HepG2 (cell line): ENCODE results near the gene MIER2. TPM values are rescaled to one million over a fixed set of nuclear protein-coding genes. Genes with fewer than 3 reads are reported as not detected.

ENCODE experiments used
- ATAC-seq: fragments of 200-7000 bp; cut with Tn5 transposase; 3 replicates; pipeline ENCODE4 v1.9.1; 2020; ENCODE audit warnings: mild to moderate bottlenecking, moderate library complexity
- BruUV-seq: library from RNA; stranded (reverse); fragments of 400-500 nt; replicated peaks from 2 replicates; lab custom pipeline; 2021; lab: Mats Ljungman, UMichigan
- CTCF ChIA-PET: fragments of 300-600 bp; formaldehyde crosslinking; extraction: SDS; loops from one replicate; lab custom pipeline; 2021; ENCODE audit warnings: low total read pairs, inconsistent platforms, low intra/inter-chr PET ratio; lab: Yijun Ruan, JAX
- POLR2A ChIA-PET: fragments of 350-600 bp; sonication (Branson Sonifier 250); formaldehyde crosslinking; loops from one replicate; lab custom pipeline; 2020; ENCODE audit warnings: antibody characterized with exemption, inconsistent platforms; lab: Yijun Ruan, JAX
- DNase-seq: peaks from one replicate; pipeline ENCODE4 v3.0.0-alpha.2; 2015; ENCODE audit warnings: low spot score
- FAIRE-seq: peaks from 3 replicates; lab custom pipeline; 2011; peaks lifted over from hg19 to GRCh38; lab: Jason Lieb, UNC
- H2AFZ ChIP-seq: one replicate; pipeline ENCODE4 v1.6.1; 2011; ENCODE audit warnings: low read length, inconsistent platforms
- H3K27ac ChIP-seq: fragments of 300-600 bp; 3 replicates; pipeline ENCODE4 v1.8.0; 2011; ENCODE audit warnings: mixed run types, mild to moderate bottlenecking, mixed read lengths, low read length, inconsistent platforms; ENCODE audit not compliant: insufficient read depth; ENCODE audit errors: extremely low read length
- H3K27me3 ChIP-seq, 2 experiments: fragments of 200-600 bp in 1 of 2; 2 replicates in 1 of 2; 3 replicates in 1 of 2; pipeline versions ENCODE4 v1.6.0 to v1.8.0; 2011; ENCODE audit warnings: low read length in 2 of 2, mild to moderate bottlenecking in 2 of 2, moderate library complexity in 2 of 2, inconsistent platforms in 1 of 2; ENCODE audit not compliant: insufficient read depth in 2 of 2, control insufficient read depth in 1 of 2
- H3K36me3 ChIP-seq, 2 experiments: fragments of 200-600 bp in 1 of 2; replicated peaks in 1 of 2; 2 replicates in 1 of 2; 3 replicates in 1 of 2; pipeline versions ENCODE4 v1.5.1 to v1.8.0; 2011; ENCODE audit warnings: low read length in 2 of 2, inconsistent platforms in 1 of 2; ENCODE audit not compliant: insufficient read depth in 2 of 2, control insufficient read depth in 1 of 2
- H3K4me1 ChIP-seq: 2 replicates; pipeline ENCODE4 v1.5.1; 2012; ENCODE audit warnings: low read length, inconsistent platforms; ENCODE audit not compliant: insufficient read depth
- H3K4me2 ChIP-seq: 2 replicates; pipeline ENCODE4 v1.6.0; 2011; ENCODE audit warnings: low read depth, low read length, inconsistent platforms
- H3K4me3 ChIP-seq, 3 experiments: fragments of 200-600 bp in 1 of 3; sonication (generic), shearing (Covaris generic) in 1 of 3; replicated peaks in 1 of 3; 2 replicates each; pipeline ENCODE4 v1.5.1; 2011 to 2016; ENCODE audit warnings: low read length in 3 of 3, inconsistent platforms in 2 of 3, low read depth in 2 of 3, mild to moderate bottlenecking in 2 of 3, control low read depth in 1 of 3, mixed read lengths in 1 of 3; ENCODE audit not compliant: insufficient read depth in 1 of 3
- H3K79me2 ChIP-seq: one replicate; pipeline ENCODE4 v1.6.1; 2011; ENCODE audit warnings: low read length, inconsistent platforms; ENCODE audit not compliant: insufficient read depth
- H3K9ac ChIP-seq: 2 replicates; pipeline ENCODE4 v1.6.0; 2011; ENCODE audit warnings: mild to moderate bottlenecking, low read depth, low read length, inconsistent platforms; ENCODE audit not compliant: insufficient read depth
- H3K9me3 ChIP-seq: 2 replicates; pipeline ENCODE4 v1.5.1; 2012; ENCODE audit warnings: mild to moderate bottlenecking, low read length
- H4K20me1 ChIP-seq: 2 replicates; pipeline ENCODE4 v1.6.0; 2011; ENCODE audit warnings: inconsistent platforms, mild to moderate bottlenecking, low read length, moderate library complexity; ENCODE audit not compliant: insufficient read depth
- ARNT2 ChIP-seq: sonication (generic); formaldehyde crosslinking; IDR thresholded peaks from 2 replicates; pipeline ENCODE4 v1.8.0; 2022; ENCODE audit warnings: mild to moderate bottlenecking, low read depth, missing genetic modification reagents, moderate library complexity
- ELF1 ChIP-seq: sonication (generic); formaldehyde crosslinking; IDR thresholded peaks from 2 replicates; pipeline ENCODE4 v1.4.0; 2020; ENCODE audit warnings: missing genetic modification reagents
- GTF2F1 ChIP-seq: fragments of 150-350 bp; IDR thresholded peaks from 2 replicates; pipeline ENCODE4 v1.6.1; 2014; ENCODE audit warnings: low read length
- MNT ChIP-seq: fragments of 450-650 bp; IDR thresholded peaks from 2 replicates; pipeline ENCODE4 v1.6.1; 2016
- SOX13 ChIP-seq, 3 experiments: fragments of 450-650 bp in 1 of 3; sonication (generic) in 1 of 3; formaldehyde crosslinking in 1 of 3; IDR thresholded peaks in 2 of 3; conservative IDR thresholded peaks in 1 of 3; 2 replicates each; pipeline versions ENCODE4 v1.5.0 to v1.6.1; 2016 to 2020; ENCODE audit warnings: antibody characterized with exemption in 1 of 3, mild to moderate bottlenecking in 1 of 3, missing compliant biosample characterization in 1 of 3, missing genetic modification reagents in 1 of 3, moderate library complexity in 1 of 3
- YEATS2 ChIP-seq: sonication (generic); formaldehyde crosslinking; IDR thresholded peaks from 2 replicates; pipeline ENCODE4 v1.4.0; 2020; ENCODE audit warnings: missing genetic modification reagents, borderline replicate concordance
- ZNF552 ChIP-seq: sonication (generic); formaldehyde crosslinking; IDR thresholded peaks from 2 replicates; pipeline ENCODE4 v1.9.0; 2022; ENCODE audit warnings: missing genetic modification reagents, mild to moderate bottlenecking, borderline replicate concordance
- WGBS: methylation state at CpG from one replicate; pipeline ENCODE4 v1.1.6; 2017; ENCODE audit warnings: low lambda C conversion rate; 5-methylcytosine and 5-hydroxymethylcytosine counted together
- in situ Hi-C: cut with HindIII; loops from 2 replicates; pipeline ENCODE4 v1.10.0; 2017; ENCODE audit warnings: low pct_unique_long_range_greater_than_20kb; ENCODE audit not compliant: extremely low pct_ligation_motif_present
- intact Hi-C: fragments of 100-400 bp; cut with micrococcal nuclease; formaldehyde crosslinking; loops from one replicate; pipeline ENCODE4 v1.10.0; 2022; ENCODE audit not compliant: unreplicated experiment
- polyA plus RNA-seq, 8 experiments: library from polyadenylated mRNA; depleted of rRNA in 3 of 8; stranded (reverse) in 7 of 8; unstranded in 1 of 8; fragments of >200 nt; fragmentation: Illumina TruSeq in 4 of 8; extraction: Trizol in 4 of 8; gene quantifications; 2 replicates each; pipeline versions ENCODE4 v1.2.1 to v1.2.3, GENCODE V29; 2011 to 2016; ENCODE audit warnings: low read depth in 4 of 8, missing spikeins in 1 of 8, mixed read lengths in 1 of 8; ENCODE audit not compliant: insufficient read depth in 1 of 8
- total RNA-seq, 5 experiments: library from RNA; depleted of rRNA; stranded (reverse); fragments of >200 nt; fragmentation: Illumina TruSeq; extraction: Trizol; gene quantifications; 2 replicates each; pipeline ENCODE4 v1.2.3, GENCODE V29; 2016; ENCODE audit warnings: low read depth in 1 of 5
- TF ChIP-seq, protein P1 (sequence below): sonication (generic); formaldehyde crosslinking; IDR thresholded peaks from 2 replicates; pipeline ENCODE4 v1.5.1; 2020; ENCODE audit warnings: mild to moderate bottlenecking, missing genetic modification reagents, moderate library complexity
- TF ChIP-seq, protein P2 (sequence below): sonication (generic); formaldehyde crosslinking; IDR thresholded peaks from 2 replicates; pipeline ENCODE4 v1.5.0; 2020; ENCODE audit warnings: missing genetic modification reagents

Gene MIER2
- total and polyA plus RNA-seq, 2 of the 13 experiments (the other 11 are each of a cell fraction or from before 2014, with no cell fraction given) = 9.6 to 25.7 TPM

GRCh38 chr19:296476-297225 lies 47.9 kb downstream of the MIER2 start:
- POLR2A ChIA-PET = no interaction called here
- H3K36me3 ChIP-seq = no peaks in the 10 kb centered on the region
- no peak overlapping the region for H3K27ac ChIP-seq
- 0 out of 2 replicates have a peak, but pooled peaks cover 2% of the 10 kb centered on the region for H4K20me1 ChIP-seq
- no peak overlapping the region for H3K9ac ChIP-seq
- 50% methylated on average over 18 of the region's 22 CpGs for WGBS
- H3K4me3 ChIP-seq = no peak overlapping the region
- no peak for TF ChIP-seq SOX13 (IDR thresholded peaks at IDR 0.05)
- no peak for TF ChIP-seq SOX13 (CRISPR knock-in tag; conservative IDR thresholded peaks at IDR 0.05 in 1 of 2, IDR thresholded peaks at IDR 0.05 in 1 of 2)
- 0 out of 2 replicates have a peak, but pooled peaks have one; percentile 7 for TF ChIP-seq MNT
- TF ChIP-seq, protein P1, sequence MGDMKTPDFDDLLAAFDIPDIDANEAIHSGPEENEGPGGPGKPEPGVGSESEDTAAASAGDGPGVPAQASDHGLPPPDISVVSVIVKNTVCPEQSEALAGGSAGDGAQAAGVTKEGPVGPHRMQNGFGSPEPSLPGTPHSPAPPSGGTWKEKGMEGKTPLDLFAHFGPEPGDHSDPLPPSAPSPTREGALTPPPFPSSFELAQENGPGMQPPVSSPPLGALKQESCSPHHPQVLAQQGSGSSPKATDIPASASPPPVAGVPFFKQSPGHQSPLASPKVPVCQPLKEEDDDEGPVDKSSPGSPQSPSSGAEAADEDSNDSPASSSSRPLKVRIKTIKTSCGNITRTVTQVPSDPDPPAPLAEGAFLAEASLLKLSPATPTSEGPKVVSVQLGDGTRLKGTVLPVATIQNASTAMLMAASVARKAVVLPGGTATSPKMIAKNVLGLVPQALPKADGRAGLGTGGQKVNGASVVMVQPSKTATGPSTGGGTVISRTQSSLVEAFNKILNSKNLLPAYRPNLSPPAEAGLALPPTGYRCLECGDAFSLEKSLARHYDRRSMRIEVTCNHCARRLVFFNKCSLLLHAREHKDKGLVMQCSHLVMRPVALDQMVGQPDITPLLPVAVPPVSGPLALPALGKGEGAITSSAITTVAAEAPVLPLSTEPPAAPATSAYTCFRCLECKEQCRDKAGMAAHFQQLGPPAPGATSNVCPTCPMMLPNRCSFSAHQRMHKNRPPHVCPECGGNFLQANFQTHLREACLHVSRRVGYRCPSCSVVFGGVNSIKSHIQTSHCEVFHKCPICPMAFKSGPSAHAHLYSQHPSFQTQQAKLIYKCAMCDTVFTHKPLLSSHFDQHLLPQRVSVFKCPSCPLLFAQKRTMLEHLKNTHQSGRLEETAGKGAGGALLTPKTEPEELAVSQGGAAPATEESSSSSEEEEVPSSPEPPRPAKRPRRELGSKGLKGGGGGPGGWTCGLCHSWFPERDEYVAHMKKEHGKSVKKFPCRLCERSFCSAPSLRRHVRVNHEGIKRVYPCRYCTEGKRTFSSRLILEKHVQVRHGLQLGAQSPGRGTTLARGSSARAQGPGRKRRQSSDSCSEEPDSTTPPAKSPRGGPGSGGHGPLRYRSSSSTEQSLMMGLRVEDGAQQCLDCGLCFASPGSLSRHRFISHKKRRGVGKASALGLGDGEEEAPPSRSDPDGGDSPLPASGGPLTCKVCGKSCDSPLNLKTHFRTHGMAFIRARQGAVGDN = peak; percentile 3; the same call in 1 of the 2 replicates
- TF ChIP-seq YEATS2 = no peak
- TF ChIP-seq GTF2F1 = no peak
- TF ChIP-seq ELF1 (CRISPR knock-in tag) = no peak
- TF ChIP-seq, protein P2, sequence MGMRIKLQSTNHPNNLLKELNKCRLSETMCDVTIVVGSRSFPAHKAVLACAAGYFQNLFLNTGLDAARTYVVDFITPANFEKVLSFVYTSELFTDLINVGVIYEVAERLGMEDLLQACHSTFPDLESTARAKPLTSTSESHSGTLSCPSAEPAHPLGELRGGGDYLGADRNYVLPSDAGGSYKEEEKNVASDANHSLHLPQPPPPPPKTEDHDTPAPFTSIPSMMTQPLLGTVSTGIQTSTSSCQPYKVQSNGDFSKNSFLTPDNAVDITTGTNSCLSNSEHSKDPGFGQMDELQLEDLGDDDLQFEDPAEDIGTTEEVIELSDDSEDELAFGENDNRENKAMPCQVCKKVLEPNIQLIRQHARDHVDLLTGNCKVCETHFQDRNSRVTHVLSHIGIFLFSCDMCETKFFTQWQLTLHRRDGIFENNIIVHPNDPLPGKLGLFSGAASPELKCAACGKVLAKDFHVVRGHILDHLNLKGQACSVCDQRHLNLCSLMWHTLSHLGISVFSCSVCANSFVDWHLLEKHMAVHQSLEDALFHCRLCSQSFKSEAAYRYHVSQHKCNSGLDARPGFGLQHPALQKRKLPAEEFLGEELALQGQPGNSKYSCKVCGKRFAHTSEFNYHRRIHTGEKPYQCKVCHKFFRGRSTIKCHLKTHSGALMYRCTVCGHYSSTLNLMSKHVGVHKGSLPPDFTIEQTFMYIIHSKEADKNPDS (CRISPR knock-in tag) = no peak
- TF ChIP-seq ZNF552 = no peak
- no peak for TF ChIP-seq ARNT2 (CRISPR knock-in tag)
- TF ChIP-seq, all 625 proteins: peak for 2
- H3K27me3 ChIP-seq = peaks cover 4 to 26% of the 10 kb centered on the region in 2 experiments; a peak in 4 of 5 replicates
- H3K4me2 ChIP-seq = no peak overlapping the region; the same call in 1 of the 2 replicates
- ATAC-seq (peak; percentile 17; the same call in 1 of the 3 replicates), FAIRE-seq (no peak), DNase-seq (no peak)
- BruUV-seq = no TSS peak
- intact Hi-C loops = no loop called here
- H3K79me2 ChIP-seq = no peaks in the 10 kb centered on the region
- H3K9me3 ChIP-seq = no peaks in the 10 kb centered on the region
- in situ Hi-C loops = no loop called here
- H3K4me1 ChIP-seq = peaks cover 29% of the 10 kb centered on the region
- CTCF ChIA-PET = no interaction called here
- H2AFZ ChIP-seq = no peak overlapping the region
